Vagina (tissue), 2 donors: Measurements from ENCODE around the gene PTPN2. TPM values are rescaled to one million over a fixed set of nuclear protein-coding genes. Genes with fewer than 3 reads are reported as not detected.

ENCODE experiments used
- DNase-seq, 2 donors: peaks; one replicate each; pipeline ENCODE4 v3.0.0-alpha.2; 2017; ENCODE audit errors: extremely low spot score in 2 of 2
- H3K27ac ChIP-seq: fragments of 200-600 bp; sonication (generic); one replicate; pipeline ENCODE4 v1.5.1; 2019
- H3K27me3 ChIP-seq: fragments of 200-600 bp; sonication (generic); one replicate; pipeline ENCODE4 v1.5.1; 2019
- H3K36me3 ChIP-seq, 2 donors: fragments of 200-600 bp; sonication (generic); one replicate each; pipeline ENCODE4 v1.5.1; 2017 to 2019
- H3K4me1 ChIP-seq: fragments of 200-600 bp; sonication (generic); one replicate; pipeline ENCODE4 v1.5.1; 2019
- H3K4me3 ChIP-seq, 2 donors: fragments of 200-600 bp; sonication (generic); 1 replicate in 1 of 2; 2 replicates in 1 of 2; pipeline ENCODE4 v1.5.1; 2016 to 2019
- H3K9me3 ChIP-seq: fragments of 200-600 bp; sonication (generic); one replicate; pipeline ENCODE4 v1.5.1; 2019
- CTCF ChIP-seq, 3 experiments: fragments of 450-650 bp in 2 of 3; fragments of 200-600 bp in 1 of 3; sonication (generic) in 1 of 3; IDR thresholded peaks; one replicate each; pipeline ENCODE4 v1.5.1; 2017 to 2019; ENCODE audit warnings: antibody characterized with exemption in 3 of 3, mild to moderate bottlenecking in 2 of 3, moderate library complexity in 2 of 3
- POLR2A ChIP-seq, 2 donors: fragments of 450-650 bp; IDR thresholded peaks; one replicate each; pipeline ENCODE4 v1.6.1; 2017; ENCODE audit warnings: antibody characterized with exemption in 2 of 2, mild to moderate bottlenecking in 2 of 2, moderate library complexity in 2 of 2
- POLR2AphosphoS5 ChIP-seq, 2 donors: sonication (generic); formaldehyde crosslinking; IDR thresholded peaks; one replicate each; pipeline ENCODE4 v1.9.0; 2017; ENCODE audit warnings: antibody characterized with exemption in 2 of 2, mild to moderate bottlenecking in 2 of 2, low read depth in 1 of 2; ENCODE audit not compliant: insufficient read depth in 1 of 2
- intact Hi-C: fragments of 100-400 bp; cut with DNase I; formaldehyde crosslinking; loops from one replicate; pipeline ENCODE4 v1.15.1; 2023
- total RNA-seq: library from RNA; depleted of rRNA; stranded (reverse); fragments of >200 nt; gene quantifications from one replicate; pipeline ENCODE4 v1.2.3, GENCODE V29; 2016

PTPN2 gene
- total RNA-seq, 1 donor from 2014 or later: 32.9 TPM

GRCh38 chr18:12825230-12825629 lies 58.8 kb downstream of the PTPN2 start:
- Histone ChIP-seq H3K27me3 (no peaks in the 10 kb centered on the region), H3K4me1 (no peaks in the 10 kb centered on the region), H3K27ac (no peak overlapping the region), H3K9me3 (no peaks in the 10 kb centered on the region), H3K36me3 (peaks cover 0 to 36% of the 10 kb centered on the region in 2 donors), H3K4me3 (no peak overlapping the region)
- no peak for TF ChIP-seq CTCF (IDR thresholded peaks at IDR 0.05)
- no peak for TF ChIP-seq POLR2A (IDR thresholded peaks at IDR 0.05)
- TF ChIP-seq POLR2AphosphoS5 (IDR thresholded peaks at IDR 0.05; ENCODE audit: insufficient read depth in 1 of 2, low read depth in 1 of 2): no peak
- no peak for DNase-seq
- intact Hi-C loops: no loop called here

GRCh38 chr18:12823892-12824291 lies 60.1 kb downstream of the PTPN2 start:
- no peaks in the 10 kb centered on the region for H3K9me3 ChIP-seq
- no peak for DNase-seq
- no peaks in the 10 kb centered on the region for H3K4me1 ChIP-seq
- TF ChIP-seq POLR2AphosphoS5 (IDR thresholded peaks at IDR 0.05; ENCODE audit: insufficient read depth in 1 of 2, low read depth in 1 of 2) (no peak), POLR2A (IDR thresholded peaks at IDR 0.05) (no peak), CTCF (IDR thresholded peaks at IDR 0.05) (no peak)
- intact Hi-C loops: no loop called here
- no peaks in the 10 kb centered on the region for H3K27me3 ChIP-seq
- H3K27ac ChIP-seq: no peak overlapping the region
- peaks cover 0 to 26% of the 10 kb centered on the region in 2 donors for H3K36me3 ChIP-seq
- no peak overlapping the region for H3K4me3 ChIP-seq

DNA sequence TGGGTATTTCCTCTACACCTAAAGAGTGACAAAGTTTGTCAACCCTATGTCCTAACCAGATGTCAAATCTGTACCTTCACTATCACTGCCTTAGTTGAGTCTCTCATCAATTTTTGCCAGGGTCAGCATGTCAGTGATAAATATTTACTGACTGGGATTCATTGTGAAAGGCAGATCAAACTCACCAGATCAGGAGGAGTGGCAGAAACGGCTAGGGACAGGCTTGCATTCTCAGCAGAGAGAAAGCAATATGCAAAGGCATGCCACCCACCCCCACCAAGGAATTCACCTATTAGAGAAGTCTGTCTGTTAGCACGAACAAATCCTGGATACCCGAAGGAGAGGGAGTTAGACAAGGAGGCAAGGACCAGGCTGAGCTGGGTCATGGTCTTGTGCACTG lies 62.6 kb downstream of the PTPN2 start:
- Histone ChIP-seq H3K9me3 (no peaks in the 10 kb centered on the region), H3K27me3 (no peaks in the 10 kb centered on the region), H3K27ac (no peak overlapping the region), H3K4me1 (no peaks in the 10 kb centered on the region), H3K4me3 (no peak overlapping the region), H3K36me3 (peaks cover 0 to 7% of the 10 kb centered on the region in 2 donors)
- intact Hi-C loops: no loop called here
- TF ChIP-seq POLR2AphosphoS5 (IDR thresholded peaks at IDR 0.05; ENCODE audit: insufficient read depth in 1 of 2, low read depth in 1 of 2): no peak
- TF ChIP-seq POLR2A (IDR thresholded peaks at IDR 0.05): no peak
- no peak for TF ChIP-seq CTCF (IDR thresholded peaks at IDR 0.05)
- DNase-seq: no peak

DNA sequence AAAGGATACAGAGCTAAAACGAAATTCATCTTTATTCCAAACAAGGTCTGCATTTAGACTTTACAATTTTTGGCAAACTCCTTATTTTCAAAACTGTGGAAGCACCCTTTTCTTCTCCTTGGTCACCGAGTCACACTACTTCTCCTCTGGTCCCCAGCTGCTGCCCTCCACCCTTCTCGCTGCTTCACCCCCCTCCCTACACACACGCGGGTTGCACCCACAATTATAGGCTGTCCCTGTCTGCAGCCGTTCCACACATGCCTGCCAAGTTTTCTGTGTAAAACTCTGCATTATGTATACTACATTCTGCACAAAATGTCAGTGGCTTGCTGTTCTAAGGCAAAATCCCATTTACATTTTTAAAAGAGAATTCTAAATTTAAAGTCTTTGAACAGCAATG lies 63.5 kb downstream of the PTPN2 start:
- no peaks in the 10 kb centered on the region for H3K4me1 ChIP-seq
- DNase-seq: no peak
- no peaks in the 10 kb centered on the region for H3K9me3 ChIP-seq
- H3K4me3 ChIP-seq: no peak overlapping the region
- H3K27ac ChIP-seq: no peak overlapping the region
- intact Hi-C loops: no loop called here
- TF ChIP-seq POLR2A (IDR thresholded peaks at IDR 0.05) (no peak), CTCF (IDR thresholded peaks at IDR 0.05) (no peak), POLR2AphosphoS5 (IDR thresholded peaks at IDR 0.05; ENCODE audit: insufficient read depth in 1 of 2, low read depth in 1 of 2) (no peak)
- H3K36me3 ChIP-seq: peaks cover 0 to 12% of the 10 kb centered on the region in 2 donors
- H3K27me3 ChIP-seq: no peaks in the 10 kb centered on the region

- Histone ChIP-seq H3K9me3 (no peaks in the 10 kb centered on the region), H3K4me1 (no peaks in the 10 kb centered on the region), H3K27me3 (no peaks in the 10 kb centered on the region), H3K4me3 (no peak overlapping the region), H3K36me3 (peaks cover 0 to 15% of the 10 kb centered on the region in 2 donors), H3K27ac (no peak overlapping the region)
- TF ChIP-seq POLR2AphosphoS5 (IDR thresholded peaks at IDR 0.05; ENCODE audit: insufficient read depth in 1 of 2, low read depth in 1 of 2) (no peak), CTCF (IDR thresholded peaks at IDR 0.05) (no peak), POLR2A (IDR thresholded peaks at IDR 0.05) (no peak)
- no peak for DNase-seq
- intact Hi-C loops: no loop called here
These were observed 64.2 kb downstream of the PTPN2 start for GRCh38 chr18:12819841-12820240.
